ENCODE results near the gene C1orf74. TPM values are rescaled to one million over a fixed set of nuclear protein-coding genes. Genes with fewer than 3 reads are reported as not detected.

C1orf74 gene
- total RNA-seq, 1 experiment from 2014 or later = 4.5 TPM

DNA sequence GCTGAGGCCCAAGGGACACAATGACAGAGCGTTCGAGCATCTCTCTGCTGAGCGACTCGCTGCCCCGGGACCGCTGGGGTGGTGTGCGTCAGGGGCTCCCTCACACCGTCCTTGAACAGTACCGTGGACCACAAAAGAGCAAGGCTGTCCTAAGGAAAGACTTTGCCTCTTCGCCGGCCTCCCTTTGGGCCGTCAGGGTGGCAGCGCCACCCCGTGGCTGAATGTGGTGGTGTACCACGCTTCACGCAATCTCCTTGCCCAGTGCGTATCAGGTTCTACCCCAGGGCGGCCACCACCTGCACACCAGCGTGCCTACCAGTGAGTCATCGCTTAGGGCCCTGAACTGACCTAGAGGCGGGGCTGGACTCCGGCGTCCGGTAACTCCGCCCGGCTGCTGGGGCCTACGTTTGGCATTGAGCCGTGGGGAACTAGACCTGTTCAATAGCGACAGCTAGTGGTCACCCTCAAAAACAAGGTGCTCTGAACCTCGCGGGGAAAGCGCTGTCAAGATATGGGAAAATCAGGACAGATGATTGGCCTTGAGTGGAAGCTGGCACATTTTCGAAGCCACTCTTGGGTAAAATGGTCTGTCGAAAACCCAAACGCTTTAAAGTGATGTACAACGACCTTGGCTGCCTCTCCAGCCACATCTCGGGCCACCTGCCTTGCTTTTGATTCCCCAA lies 36.6 kb downstream of the C1orf74 start:
- DNase-seq (ENCODE audit: low read depth) = peak; percentile 98

DNA sequence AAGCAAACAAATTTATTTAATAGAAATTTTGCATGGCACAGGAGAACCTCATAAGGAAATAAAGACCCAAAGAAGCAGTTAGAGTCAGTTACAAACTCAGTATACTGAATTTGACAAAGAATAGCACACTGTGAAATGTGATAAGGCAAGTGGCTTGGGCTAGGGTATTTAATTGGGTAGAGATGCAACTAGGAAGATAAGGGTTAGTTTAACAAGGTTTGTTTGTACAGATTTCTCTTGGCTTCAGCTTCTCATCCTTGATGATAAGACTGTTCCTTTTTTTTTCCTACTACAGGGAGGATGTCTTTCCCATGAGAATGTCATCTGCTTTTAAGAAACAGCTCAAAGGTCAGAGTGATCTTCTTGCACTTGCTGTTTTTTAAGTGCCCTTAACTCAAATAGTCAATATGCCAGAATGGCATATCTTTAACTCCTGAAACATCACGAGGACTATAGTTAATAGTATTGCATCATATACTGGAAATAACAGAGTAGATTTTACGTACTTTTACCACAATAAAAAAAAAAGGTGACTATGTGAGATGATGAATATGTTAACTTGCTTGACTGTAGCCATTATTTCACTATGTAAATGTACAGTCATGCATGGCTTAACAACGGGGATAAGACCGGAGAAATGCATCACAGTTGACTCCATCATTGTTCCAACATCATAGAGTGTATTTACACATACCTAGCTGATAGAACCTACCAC lies 37.8 kb downstream of the C1orf74 start:
- DNase-seq (ENCODE audit: low read depth) = no peak

GRCh38 chr1:209743145-209743482 lies 41.2 kb downstream of the C1orf74 start:
- DNase-seq (ENCODE audit: low read depth) = peak; percentile 75

GRCh38 chr1:209742409-209743144 lies 41.8 kb downstream of the C1orf74 start:
- no peak for DNase-seq (ENCODE audit: low read depth)

DNA sequence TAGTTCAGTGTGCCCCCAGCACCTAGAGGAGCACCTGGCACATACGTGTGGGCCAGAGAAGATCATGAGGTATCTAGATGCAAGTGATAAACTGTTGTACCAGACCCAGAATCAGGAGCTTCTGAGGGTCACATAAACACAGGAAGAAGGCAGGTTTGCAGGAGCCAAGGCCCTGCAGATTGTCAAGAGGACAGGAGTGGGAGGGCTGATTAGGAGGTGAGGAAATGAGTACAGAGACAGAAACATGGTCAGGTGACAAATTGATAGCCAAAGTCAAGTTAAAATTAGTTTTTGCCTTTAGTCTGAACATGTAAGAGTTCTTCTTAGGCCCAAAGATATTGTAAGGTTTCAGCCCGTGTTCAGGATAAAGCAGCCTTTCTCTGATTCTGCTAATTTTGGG lies 42.5 kb downstream of the C1orf74 start:
- DNase-seq (ENCODE audit: low read depth) = no peak

GRCh38 chr1:209741193-209741592 lies 43.2 kb downstream of the C1orf74 start:
- DNase-seq (ENCODE audit: low read depth) = no peak

DNA sequence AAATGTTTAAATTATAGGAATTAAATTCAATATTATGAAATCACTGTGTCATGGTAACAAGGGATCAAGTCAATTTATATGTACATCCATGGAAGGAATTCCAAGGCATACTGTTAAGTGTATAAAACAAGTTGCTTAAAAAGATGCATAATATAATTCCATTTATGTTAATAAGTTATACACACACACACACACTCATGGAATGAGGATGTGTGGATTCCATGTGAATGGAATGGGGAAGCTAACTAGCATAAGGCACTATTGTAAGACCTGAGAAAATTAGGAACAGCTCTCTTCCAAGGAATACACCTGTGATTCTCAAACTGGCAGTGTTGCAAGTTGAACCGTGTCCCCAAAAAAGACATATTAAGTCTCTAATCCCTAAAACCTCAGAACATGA lies 46.1 kb downstream of the C1orf74 start:
- no peak for DNase-seq (ENCODE audit: low read depth)

GRCh38 chr1:209737118-209737505 lies 47.2 kb downstream of the C1orf74 start:
- DNase-seq (ENCODE audit: low read depth) = no peak

DNA sequence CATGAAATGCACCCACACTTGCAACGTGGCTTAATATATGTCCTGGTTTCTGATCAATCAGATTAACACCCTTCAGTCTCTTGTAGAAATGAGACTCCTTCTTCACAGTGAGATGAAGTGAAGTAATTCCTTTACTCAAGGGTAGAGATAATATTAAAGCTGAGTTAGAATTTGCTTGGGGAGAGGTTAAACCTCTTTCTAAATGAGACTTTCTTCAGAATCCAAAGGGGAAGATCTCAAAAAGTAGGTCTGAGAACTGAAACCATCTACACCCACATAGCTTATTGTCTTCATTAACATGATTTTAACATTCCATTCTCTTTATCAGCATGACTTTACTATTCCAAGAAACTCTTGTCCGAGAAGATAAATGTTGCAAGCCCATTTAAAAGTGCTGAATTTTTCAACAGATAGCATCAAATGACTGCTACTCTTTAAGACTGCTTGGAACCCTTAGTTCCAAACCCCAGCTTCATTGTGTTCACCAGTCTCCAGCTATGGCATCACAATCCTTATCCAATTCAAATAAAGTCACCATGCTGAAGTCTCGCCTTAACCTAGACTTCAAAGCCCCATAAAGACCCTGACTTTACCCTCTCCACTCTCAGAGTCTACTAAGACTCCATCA lies 47.8 kb downstream of the C1orf74 start:
- DNase-seq (ENCODE audit: low read depth) = no peak

DNA sequence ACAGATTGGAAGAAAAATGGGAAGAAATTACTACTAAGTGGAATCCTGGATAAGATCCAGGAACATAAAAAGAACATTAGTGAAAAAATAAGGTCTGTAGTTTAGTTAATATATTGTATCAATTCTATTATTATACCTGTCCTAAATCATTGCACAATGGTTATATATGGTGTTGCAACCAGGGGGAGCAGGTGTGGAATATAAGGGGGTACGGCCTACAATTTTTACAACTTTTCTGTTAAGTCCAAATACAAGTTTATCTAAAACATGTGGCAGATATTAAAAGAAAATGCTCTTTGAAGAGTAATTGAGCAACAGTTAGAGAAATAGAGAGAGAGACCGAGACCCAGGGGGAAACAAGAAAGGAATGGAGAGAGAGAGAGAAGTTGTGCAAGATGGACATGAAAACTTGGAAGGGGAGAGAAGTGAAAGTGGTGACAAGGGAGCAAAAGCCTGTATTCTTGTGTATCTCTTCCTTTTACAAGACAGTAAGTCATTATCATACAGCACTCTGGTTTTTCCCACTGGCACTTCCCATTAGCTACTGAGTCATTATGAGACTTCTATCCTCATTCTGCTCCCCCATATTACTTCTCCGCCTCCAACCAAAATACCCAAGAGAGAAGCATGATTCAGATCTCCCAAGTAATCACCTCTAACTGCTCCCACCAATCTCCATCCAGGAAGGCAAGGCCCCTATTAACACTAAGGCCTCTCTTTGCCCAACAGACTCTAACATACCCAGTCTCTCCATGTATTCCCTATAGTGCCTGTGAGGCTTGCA lies 50.8 kb downstream of the C1orf74 start:
- peak; percentile 21 for DNase-seq (ENCODE audit: low read depth)

- DNase-seq (ENCODE audit: low read depth) = no peak
These were observed 51.6 kb downstream of the C1orf74 start for GRCh38 chr1:209732725-209733124.

- DNase-seq (ENCODE audit: low read depth) = no peak
These were observed 54.9 kb downstream of the C1orf74 start for GRCh38 chr1:209729436-209729835.

Other genes starting within 250 kb of the C1orf74 start
- not detected in 2 replicates for gene CAMK1G, start 200.8 kb downstream of the C1orf74 start, total RNA-seq (2014; rRNA removed; shearing (Covaris generic))
- gene LAMB3, start 132.1 kb downstream of the C1orf74 start, total RNA-seq (2014; rRNA removed; shearing (Covaris generic)) = 387 and 423 TPM in 2 replicates
- not detected in 2 replicates for gene G0S2, start 109.1 kb downstream of the C1orf74 start, total RNA-seq (2014; rRNA removed; shearing (Covaris generic))
- 45.4 and 45.9 TPM in 2 replicates for gene HSD11B1, start 79.7 kb downstream of the C1orf74 start, total RNA-seq (2014; rRNA removed; shearing (Covaris generic))
- gene TRAF3IP3, start 28.5 kb downstream of the C1orf74 start, total RNA-seq (2014; rRNA removed; shearing (Covaris generic)) = not detected in 2 replicates
- gene IRF6, start 21.6 kb upstream of the C1orf74 start, total RNA-seq (2014; rRNA removed; shearing (Covaris generic)) = 0.05 TPM in 1 of 2 replicates, not detected in the other
- 12.4 and 12.5 TPM in 2 replicates for gene UTP25, start 43.4 kb upstream of the C1orf74 start, total RNA-seq (2014; rRNA removed; shearing (Covaris generic))
- 5.9 and 8.3 TPM in 2 replicates for gene SYT14, start 153.7 kb upstream of the C1orf74 start, total RNA-seq (2014; rRNA removed; shearing (Covaris generic))